Smooth muscle cell (in vitro differentiated cells): ENCODE measurements around the gene NOTCH2. TPM values are rescaled to one million over a fixed set of nuclear protein-coding genes. Genes with fewer than 3 reads are reported as not detected.

Experiments used
- DNase-seq: peaks from one replicate; lab custom pipeline; 2025; ENCODE audit not compliant: unreplicated experiment; lab: John Stamatoyannopoulos, UW
- H2AFZ ChIP-seq: fragments of 200-600 bp; sonication (generic); 2 replicates; pipeline ENCODE4 v1.6.0; 2016; ENCODE audit warnings: antibody characterized with exemption, low read depth, mild to moderate bottlenecking
- H3F3A ChIP-seq: fragments of 200-600 bp; sonication (generic); 2 replicates; pipeline ENCODE4 v1.6.0; 2017; ENCODE audit warnings: antibody characterized with exemption, low read depth
- H3K27ac ChIP-seq: fragments of 200-600 bp; sonication (generic); 2 replicates; pipeline ENCODE4 v1.5.1; 2016; ENCODE audit warnings: low read depth, mild to moderate bottlenecking
- H3K27me3 ChIP-seq: fragments of 200-600 bp; sonication (generic); 2 replicates; pipeline ENCODE4 v1.6.1; 2016; ENCODE audit warnings: low read depth, mild to moderate bottlenecking
- H3K36me3 ChIP-seq: fragments of 200-600 bp; sonication (generic); 2 replicates; pipeline ENCODE4 v1.5.1; 2016; ENCODE audit warnings: low read depth
- H3K4me1 ChIP-seq: fragments of 200-600 bp; sonication (generic); 2 replicates; pipeline ENCODE4 v1.5.1; 2016; ENCODE audit warnings: low read depth
- H3K4me2 ChIP-seq: fragments of 200-600 bp; sonication (generic); 2 replicates; pipeline ENCODE4 v1.6.0; 2016; ENCODE audit warnings: mild to moderate bottlenecking
- H3K4me3 ChIP-seq: fragments of 200-600 bp; sonication (generic); 2 replicates; pipeline ENCODE4 v1.5.1; 2016; ENCODE audit warnings: mild to moderate bottlenecking
- H3K79me2 ChIP-seq: fragments of 200-600 bp; sonication (generic); 2 replicates; pipeline ENCODE4 v1.6.0; 2016; ENCODE audit warnings: low read depth, mild to moderate bottlenecking
- H3K9ac ChIP-seq: fragments of 200-600 bp; sonication (generic); 2 replicates; pipeline ENCODE4 v1.6.0; 2016; ENCODE audit warnings: low read depth
- H3K9me3 ChIP-seq: fragments of 200-600 bp; sonication (generic); replicated peaks from 2 replicates; pipeline ENCODE4 v1.5.1; 2016; ENCODE audit warnings: low read depth
- H4K20me1 ChIP-seq: fragments of 200-600 bp; sonication (generic); 2 replicates; pipeline ENCODE4 v1.6.0; 2016; ENCODE audit warnings: low read depth
- WGBS: methylation state at CpG from one replicate; pipeline ENCODE4 v1.1.7; 2016; ENCODE audit warnings: low lambda C conversion rate; 5-methylcytosine and 5-hydroxymethylcytosine counted together
- polyA plus RNA-seq: library from polyadenylated mRNA; unstranded; fragments of >200 nt; fragmentation: Nextera tagmentation; extraction: Ambion mirVana; gene quantifications from 2 replicates; pipeline ENCODE4 v1.2.1, GENCODE V29; 2016
- total RNA-seq: library from RNA; depleted of rRNA; stranded (reverse); fragments of >200 nt; gene quantifications from 2 replicates; pipeline ENCODE4 v1.2.3, GENCODE V29; 2014
- TF ChIP-seq, protein P1 (sequence below): fragments of 200-600 bp; sonication (generic); IDR thresholded peaks from 2 replicates; pipeline ENCODE4 v1.5.1; 2017; ENCODE audit warnings: borderline replicate concordance, mild to moderate bottlenecking, antibody characterized with exemption; ENCODE audit not compliant: insufficient read depth, poor library complexity, severe bottlenecking

The NOTCH2 gene
- total and polyA plus RNA-seq, 2 experiments from 2014 or later: 50.3 to 133 TPM

GRCh38 chr1:119947468-119947867 is 122.0 kb downstream of the NOTCH2 start:
- TF ChIP-seq, protein P1, sequence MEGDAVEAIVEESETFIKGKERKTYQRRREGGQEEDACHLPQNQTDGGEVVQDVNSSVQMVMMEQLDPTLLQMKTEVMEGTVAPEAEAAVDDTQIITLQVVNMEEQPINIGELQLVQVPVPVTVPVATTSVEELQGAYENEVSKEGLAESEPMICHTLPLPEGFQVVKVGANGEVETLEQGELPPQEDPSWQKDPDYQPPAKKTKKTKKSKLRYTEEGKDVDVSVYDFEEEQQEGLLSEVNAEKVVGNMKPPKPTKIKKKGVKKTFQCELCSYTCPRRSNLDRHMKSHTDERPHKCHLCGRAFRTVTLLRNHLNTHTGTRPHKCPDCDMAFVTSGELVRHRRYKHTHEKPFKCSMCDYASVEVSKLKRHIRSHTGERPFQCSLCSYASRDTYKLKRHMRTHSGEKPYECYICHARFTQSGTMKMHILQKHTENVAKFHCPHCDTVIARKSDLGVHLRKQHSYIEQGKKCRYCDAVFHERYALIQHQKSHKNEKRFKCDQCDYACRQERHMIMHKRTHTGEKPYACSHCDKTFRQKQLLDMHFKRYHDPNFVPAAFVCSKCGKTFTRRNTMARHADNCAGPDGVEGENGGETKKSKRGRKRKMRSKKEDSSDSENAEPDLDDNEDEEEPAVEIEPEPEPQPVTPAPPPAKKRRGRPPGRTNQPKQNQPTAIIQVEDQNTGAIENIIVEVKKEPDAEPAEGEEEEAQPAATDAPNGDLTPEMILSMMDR: no peak
- Histone ChIP-seq H3K9me3 (no peaks in the 10 kb centered on the region), H3K79me2 (peaks cover 22% of the 10 kb centered on the region), H3K4me3 (no peak overlapping the region), H3F3A (no peaks in the 10 kb centered on the region), H4K20me1 (peaks cover 21% of the 10 kb centered on the region), H3K4me1 (no peaks in the 10 kb centered on the region), H2AFZ (no peak overlapping the region), H3K9ac (no peak overlapping the region), H3K27ac (peak overlapping the region; percentile 29), H3K27me3 (no peaks in the 10 kb centered on the region), H3K4me2 (no peak overlapping the region), H3K36me3 (peaks cover 5% of the 10 kb centered on the region)
- WGBS: 87% methylated on average over 3 of the region's 3 CpGs
- DNase-seq: no peak

- H3K27ac ChIP-seq: peak overlapping the region; percentile 29
- DNase-seq: no peak
- no peak overlapping the region for H3K9ac ChIP-seq
- H3F3A ChIP-seq: no peaks in the 10 kb centered on the region
- H3K4me2 ChIP-seq: peak overlapping the region; percentile 38
- no peaks in the 10 kb centered on the region for H3K27me3 ChIP-seq
- H3K4me3 ChIP-seq: no peak overlapping the region
- H2AFZ ChIP-seq: no peak overlapping the region
- TF ChIP-seq, protein P1: no peak
- H3K9me3 ChIP-seq: no peaks in the 10 kb centered on the region
- H4K20me1 ChIP-seq: peaks cover 21% of the 10 kb centered on the region
- H3K4me1 ChIP-seq: no peaks in the 10 kb centered on the region
- peaks cover 22% of the 10 kb centered on the region for H3K79me2 ChIP-seq
- 43% methylated on average over 1 of the region's 1 CpG for WGBS
- peaks cover 13% of the 10 kb centered on the region for H3K36me3 ChIP-seq
These were observed 122.7 kb downstream of the NOTCH2 start for GRCh38 chr1:119946724-119947123.

- H3K36me3 ChIP-seq: peaks cover 28% of the 10 kb centered on the region
- H2AFZ ChIP-seq: no peak overlapping the region
- H3K9ac ChIP-seq: no peak overlapping the region
- H3K27ac ChIP-seq: no peak overlapping the region
- peaks cover 21% of the 10 kb centered on the region for H4K20me1 ChIP-seq
- no peak overlapping the region for H3K4me2 ChIP-seq
- DNase-seq: no peak
- H3K79me2 ChIP-seq: peaks cover 22% of the 10 kb centered on the region
- TF ChIP-seq, protein P1: no peak
- no peaks in the 10 kb centered on the region for H3F3A ChIP-seq
- no peak overlapping the region for H3K4me3 ChIP-seq
- H3K9me3 ChIP-seq: no peaks in the 10 kb centered on the region
- no peaks in the 10 kb centered on the region for H3K27me3 ChIP-seq
- WGBS: 85% methylated on average over 2 of the region's 2 CpGs
- H3K4me1 ChIP-seq: no peaks in the 10 kb centered on the region
These were observed 126.2 kb downstream of the NOTCH2 start for GRCh38 chr1:119943216-119943615.

DNA sequence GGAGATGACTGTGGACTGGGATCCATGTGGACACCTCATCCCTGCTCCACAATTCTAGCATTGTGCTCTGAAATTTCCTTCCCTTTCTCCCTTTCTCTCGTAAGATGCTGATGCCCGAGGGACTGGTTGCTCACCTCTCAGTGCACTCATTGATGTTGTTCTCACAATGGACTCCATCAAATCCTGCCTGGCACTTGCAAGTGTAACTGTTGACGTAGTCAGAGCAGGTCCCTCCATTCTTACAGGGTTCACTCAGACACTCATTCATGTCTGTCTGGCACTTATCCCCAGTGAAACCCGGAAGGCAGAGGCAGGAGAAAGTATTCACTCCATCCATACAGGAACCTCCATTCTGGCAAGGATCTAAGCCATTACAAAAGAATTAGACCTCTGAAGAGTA is 128.1 kb downstream of the NOTCH2 start:
- no peak overlapping the region for H2AFZ ChIP-seq
- H3K4me2 ChIP-seq: no peak overlapping the region
- no peaks in the 10 kb centered on the region for H3K4me1 ChIP-seq
- H3K4me3 ChIP-seq: no peak overlapping the region
- no peak for DNase-seq
- H3K9ac ChIP-seq: no peak overlapping the region
- no peaks in the 10 kb centered on the region for H3F3A ChIP-seq
- H3K9me3 ChIP-seq: no peaks in the 10 kb centered on the region
- H3K27me3 ChIP-seq: no peaks in the 10 kb centered on the region
- peaks cover 21% of the 10 kb centered on the region for H4K20me1 ChIP-seq
- WGBS: 91% methylated on average over 4 of the region's 4 CpGs
- H3K36me3 ChIP-seq: peaks cover 39% of the 10 kb centered on the region
- peaks cover 16% of the 10 kb centered on the region for H3K79me2 ChIP-seq
- H3K27ac ChIP-seq: no peak overlapping the region
- TF ChIP-seq, protein P1: no peak
